HG02852 (cell line): ENCODE data around the gene PRKAR1B.

Experiments
- ATAC-seq: cut with Tn5 transposase; IDR thresholded peaks from one replicate; pipeline ENCODE4 v1.9.1; 2021; ENCODE audit warnings: mild to moderate bottlenecking, moderate library complexity; ENCODE audit not compliant: unreplicated experiment

Gene PRKAR1B

GRCh38 chr7:607938-608337 lies 119.1 kb downstream of the PRKAR1B start:
- no peak for ATAC-seq

GRCh38 chr7:605661-606450 lies 121.2 kb downstream of the PRKAR1B start:
- ATAC-seq, result no peak

- ATAC-seq, result no peak
Measured at GRCh38 chr7:604884-605531, 122.1 kb downstream of the PRKAR1B start.

GRCh38 chr7:604001-604883 lies 122.8 kb downstream of the PRKAR1B start:
- peak; percentile 70 for ATAC-seq

GRCh38 chr7:603152-603951 lies 123.7 kb downstream of the PRKAR1B start:
- ATAC-seq, result no peak

- ATAC-seq, result no peak
Measured at GRCh38 chr7:602341-603141, 124.5 kb downstream of the PRKAR1B start.

GRCh38 chr7:601595-602340 lies 125.3 kb downstream of the PRKAR1B start:
- ATAC-seq, result peak; percentile 50

GRCh38 chr7:601036-601594 lies 126.0 kb downstream of the PRKAR1B start:
- no peak for ATAC-seq

- ATAC-seq, result no peak
Measured at GRCh38 chr7:600149-601035, 126.7 kb downstream of the PRKAR1B start.

- ATAC-seq, result no peak
Measured at GRCh38 chr7:598899-599298, 128.2 kb downstream of the PRKAR1B start.

- no peak for ATAC-seq
Measured at GRCh38 chr7:597348-598178, 129.5 kb downstream of the PRKAR1B start.

- ATAC-seq, result no peak
Measured at GRCh38 chr7:596819-597182, 130.3 kb downstream of the PRKAR1B start.

GRCh38 chr7:596071-596818 lies 130.8 kb downstream of the PRKAR1B start:
- no peak for ATAC-seq

GRCh38 chr7:595621-596010 lies 131.5 kb downstream of the PRKAR1B start:
- no peak for ATAC-seq

GRCh38 chr7:594920-595620 lies 132.0 kb downstream of the PRKAR1B start:
- ATAC-seq, result no peak
